Endothelial cell of umbilical vein (primary cell): ENCODE measurements around the gene THSD4. TPM values are rescaled to one million over a fixed set of nuclear protein-coding genes. Genes with fewer than 3 reads are reported as not detected.
"Not testable (repeated sequence)": the region's sequence is repeated elsewhere in the genome, so short reads cannot be mapped to it uniquely, and the experiment has no call there.

ENCODE experiments used
- BruUV-seq: library from RNA; stranded (reverse); fragments of 400-500 nt; replicated peaks from 2 replicates; lab custom pipeline; 2021; lab: Mats Ljungman, UMichigan
- CTCF ChIA-PET: fragments of 300-600, 350-600 bp; sonication (Branson Sonifier 250); formaldehyde crosslinking; loops from one replicate; lab custom pipeline; 2021; ENCODE audit warnings: antibody characterized with exemption, inconsistent platforms; lab: Charles Lee
- POLR2A ChIA-PET: fragments of 300-600, 350-600 bp; sonication (Branson Sonifier 250); formaldehyde crosslinking; loops from one replicate; lab custom pipeline; 2021; ENCODE audit warnings: antibody characterized with exemption, inconsistent platforms; lab: Charles Lee
- DNase-seq: peaks from one replicate; pipeline ENCODE4 v3.0.0-alpha.2; 2011; ENCODE audit warnings: low read depth, low spot score
- FAIRE-seq: peaks from 2 replicates; lab custom pipeline; 2011; peaks lifted over from hg19 to GRCh38; lab: Jason Lieb, UNC
- H2AFZ ChIP-seq: 2 replicates; pipeline ENCODE4 v1.6.0; 2012; ENCODE audit warnings: low read depth, low read length, control low read depth, inconsistent platforms
- H3K27ac ChIP-seq: 2 replicates; pipeline ENCODE4 v1.5.1; 2011; ENCODE audit warnings: low read depth, mild to moderate bottlenecking, control low read depth, low read length, moderate library complexity; ENCODE audit not compliant: insufficient read depth
- H3K27me3 ChIP-seq, 2 experiments: 2 replicates each; pipeline versions ENCODE4 v1.6.0 to v1.6.1; 2011; ENCODE audit warnings: low read length in 2 of 2, mixed read lengths in 1 of 2; ENCODE audit not compliant: control insufficient read depth in 2 of 2, insufficient read depth in 2 of 2
- H3K36me3 ChIP-seq, 2 experiments: 2 replicates in 1 of 2; 3 replicates in 1 of 2; pipeline ENCODE4 v1.5.1; 2011; ENCODE audit warnings: low read length in 2 of 2, mild to moderate bottlenecking in 1 of 2, moderate library complexity in 1 of 2; ENCODE audit not compliant: control insufficient read depth in 2 of 2, insufficient read depth in 2 of 2; ENCODE audit errors: extremely low read depth in 1 of 2
- H3K4me1 ChIP-seq: 3 replicates; pipeline ENCODE4 v1.5.1; 2011; ENCODE audit warnings: mild to moderate bottlenecking, low read length; ENCODE audit not compliant: control insufficient read depth, insufficient read depth; ENCODE audit errors: extremely low read depth
- H3K4me2 ChIP-seq: 2 replicates; pipeline ENCODE4 v1.6.1; 2011; ENCODE audit warnings: low read length, control low read depth, mixed read lengths; ENCODE audit not compliant: insufficient read depth
- H3K4me3 ChIP-seq, 3 experiments: fragments of 200-600 bp in 1 of 3; sonication (generic), shearing (Covaris generic) in 1 of 3; replicated peaks in 1 of 3; 2 replicates each; pipeline ENCODE4 v1.5.1; 2011 to 2016; ENCODE audit warnings: control low read depth in 3 of 3, low read length in 3 of 3, mild to moderate bottlenecking in 2 of 3, inconsistent platforms in 1 of 3, low read depth in 1 of 3, moderate library complexity in 1 of 3; ENCODE audit not compliant: insufficient read depth in 1 of 3
- H3K79me2 ChIP-seq: 2 replicates; pipeline ENCODE4 v1.6.0; 2012; ENCODE audit warnings: low read length, inconsistent platforms; ENCODE audit not compliant: control insufficient read depth, insufficient read depth
- H3K9ac ChIP-seq: replicated peaks from 2 replicates; pipeline ENCODE3; 2011; ENCODE audit warnings: low read length, control low read depth; ENCODE audit not compliant: insufficient read depth; ENCODE audit errors: extremely low read depth
- H3K9me1 ChIP-seq: replicated peaks from 3 replicates; pipeline ENCODE4 v1.6.0; 2011; ENCODE audit warnings: mild to moderate bottlenecking, low read length; ENCODE audit not compliant: control insufficient read depth, insufficient read depth; ENCODE audit errors: extremely low read depth
- H3K9me3 ChIP-seq: replicated peaks from 2 replicates; pipeline ENCODE4 v1.5.1; 2012; ENCODE audit warnings: low read length, inconsistent platforms; ENCODE audit not compliant: control insufficient read depth, insufficient read depth
- H4K20me1 ChIP-seq: replicated peaks from 2 replicates; pipeline ENCODE3; 2011; ENCODE audit warnings: mild to moderate bottlenecking, low read length; ENCODE audit not compliant: control insufficient read depth, insufficient read depth; ENCODE audit errors: extremely low read depth
- EZH2 ChIP-seq: IDR thresholded peaks from 2 replicates; pipeline ENCODE4 v1.6.1; 2012; ENCODE audit warnings: borderline replicate concordance, low read depth, mild to moderate bottlenecking, moderate library complexity, low read length, inconsistent platforms; ENCODE audit not compliant: severe bottlenecking
- FOS ChIP-seq: IDR thresholded peaks from 2 replicates; pipeline ENCODE4 v1.6.1; 2011; ENCODE audit warnings: mild to moderate bottlenecking, low read length, moderate library complexity, borderline replicate concordance; ENCODE audit not compliant: insufficient read depth
- GATA2 ChIP-seq: IDR thresholded peaks from 2 replicates; pipeline ENCODE4 v1.7.0; 2011; ENCODE audit warnings: low read depth, mild to moderate bottlenecking, moderate library complexity, mixed read lengths, low read length; ENCODE audit not compliant: insufficient read length, insufficient read depth
- JUN ChIP-seq: IDR thresholded peaks from 2 replicates; pipeline ENCODE4 v1.6.1; 2011; ENCODE audit warnings: borderline replicate concordance, low read depth; ENCODE audit not compliant: insufficient read length, insufficient read depth
- dilution Hi-C: fragments of 300-500 bp; cut with MboI; formaldehyde crosslinking; loops from one replicate; pipeline ENCODE4 v1.15.0; 2019; ENCODE audit warnings: low sequenced_read_pairs; ENCODE audit not compliant: extremely low pct_ligation_motif_present
- intact Hi-C: fragments of 100-400 bp; cut with micrococcal nuclease; formaldehyde crosslinking; loops from one replicate; pipeline ENCODE4 v1.10.0; 2022
- polyA plus RNA-seq, 4 experiments: library from polyadenylated mRNA; depleted of rRNA in 3 of 4; stranded (reverse) in 3 of 4; unstranded in 1 of 4; fragments of >200 nt; gene quantifications; 2 replicates each; pipeline versions ENCODE4 v1.2.1 to v1.2.3, GENCODE V29; 2011 to 2012; ENCODE audit warnings: missing spikeins in 1 of 4
- total RNA-seq: library from RNA; stranded (reverse); gene quantifications from 2 replicates; pipeline ENCODE4 v1.2.3, GENCODE V29; 2021

Gene THSD4
- total and polyA plus RNA-seq, 2 donors (not counting 3 experiments of a cell fraction or from before 2014, with no cell fraction given) = 9.9 to 25.4 TPM

GRCh38 chr15:71261909-71262308 lies 146.6 kb downstream of the THSD4 start:
- H3K27ac ChIP-seq = no peak overlapping the region
- CTCF ChIA-PET = interaction anchor here (1.2 to 1.3 kb wide), 2 partner anchors 9 to 32 kb away, joined by 3 read pairs; no protein-coding TSS in a partner anchor
- DNase-seq (no peak), FAIRE-seq (no peak)
- H3K27me3 ChIP-seq = no peaks in the 10 kb centered on the region
- no peaks in the 10 kb centered on the region for H3K36me3 ChIP-seq
- H3K9ac ChIP-seq = no peak overlapping the region
- H3K4me2 ChIP-seq = no peak overlapping the region
- H2AFZ ChIP-seq = no peak overlapping the region
- dilution Hi-C loops = no loop called here
- no peak for TF ChIP-seq JUN
- TF ChIP-seq GATA2 = no peak
- POLR2A ChIA-PET = no interaction called here
- no peak overlapping the region for H3K4me3 ChIP-seq
- H3K79me2 ChIP-seq = no peaks in the 10 kb centered on the region
- H3K4me1 ChIP-seq = no peaks in the 10 kb centered on the region
- no peaks in the 10 kb centered on the region for H3K9me3 ChIP-seq
- intact Hi-C loops = no loop called here
- BruUV-seq = no TSS peak
- no peaks in the 10 kb centered on the region for H3K9me1 ChIP-seq
- no peaks in the 10 kb centered on the region for H4K20me1 ChIP-seq

- Histone ChIP-seq H3K36me3 (no peaks in the 10 kb centered on the region), H3K4me1 (no peaks in the 10 kb centered on the region), H3K9ac (no peak overlapping the region), H3K27ac (no peak overlapping the region), H2AFZ (no peak overlapping the region), H3K27me3 (no peaks in the 10 kb centered on the region), H3K9me1 (no peaks in the 10 kb centered on the region), H4K20me1 (no peaks in the 10 kb centered on the region), H3K4me3 (no peak overlapping the region), H3K79me2 (no peaks in the 10 kb centered on the region), H3K4me2 (no peak overlapping the region), H3K9me3 (no peaks in the 10 kb centered on the region)
- no peak for TF ChIP-seq FOS
- no peak for TF ChIP-seq EZH2
- POLR2A ChIA-PET = no interaction called here
- FAIRE-seq = no peak
- intact Hi-C loops (no loop called here), dilution Hi-C loops (no loop called here)
- CTCF ChIA-PET = interaction anchor here (1.3 kb wide), 1 partner anchor 31 kb away, joined by 3 read pairs; no protein-coding TSS in a partner anchor
- DNase-seq = no peak
- no TSS peak for BruUV-seq
Observed at GRCh38 chr15:71262599-71262998, 147.3 kb downstream of the THSD4 start.

- CTCF ChIA-PET = interaction anchor here (1.4 kb wide), 2 partner anchors 28 to 175 kb away, joined by 3 to 4 read pairs; no protein-coding TSS in a partner anchor
- H3K4me3 ChIP-seq, H3K9me3 ChIP-seq, H3K79me2 ChIP-seq, POLR2A ChIA-PET, H3K9me1 ChIP-seq, dilution Hi-C loops, H2AFZ ChIP-seq, intact Hi-C loops, H3K27ac ChIP-seq, BruUV-seq, FAIRE-seq, H3K36me3 ChIP-seq, H3K4me1 ChIP-seq, H4K20me1 ChIP-seq, DNase-seq, H3K4me2 ChIP-seq, H3K27me3 ChIP-seq, H3K9ac ChIP-seq: not testable (repeated sequence)
Observed at GRCh38 chr15:71265606-71266005, 150.3 kb downstream of the THSD4 start.
